ENCODE data around the gene C1R. TPM values are rescaled to one million over a fixed set of nuclear protein-coding genes. Genes with fewer than 3 reads are reported as not detected.

Gene C1R
- polyA plus RNA-seq, 1 of the 3 experiments (the other 2 are of a cell fraction): 20.1 TPM

- DNase-seq: no peak
- H3F3A ChIP-seq (replicated peaks; ENCODE audit: insufficient read depth): no peaks in the 10 kb centered on the region
- no peak overlapping the region for H2AFZ ChIP-seq (ENCODE audit: low read depth)
- H3K79me2 ChIP-seq (ENCODE audit: insufficient read depth): no peaks in the 10 kb centered on the region
- H3K4me2 ChIP-seq: no peak overlapping the region
- no peak overlapping the region for H3K9ac ChIP-seq
- H3K9me3 ChIP-seq: no peaks in the 10 kb centered on the region
- H3K27ac ChIP-seq (ENCODE audit: low read depth in 2 of 2, low read length in 1 of 2): no peak overlapping the region
- no peaks in the 10 kb centered on the region for H3K9me2 ChIP-seq
- H4K20me1 ChIP-seq (ENCODE audit: insufficient read depth): no peaks in the 10 kb centered on the region
- H3K4me1 ChIP-seq (ENCODE audit: control insufficient read depth in 1 of 2, insufficient read depth in 2 of 2, low read depth in 1 of 2, low read length in 1 of 2): no peaks in the 10 kb centered on the region; a peak in 1 of 4 replicates
- H3K36me3 ChIP-seq (replicated peaks in 1 of 2; ENCODE audit: control insufficient read depth in 1 of 2, insufficient read depth in 2 of 2, low read length in 1 of 2): no peaks in the 10 kb centered on the region
- peaks cover 10% of the 10 kb centered on the region; the same call in 1 of the 2 replicates for H3K27me3 ChIP-seq (ENCODE audit: insufficient read depth)
- POLR2A ChIA-PET: no interaction called here
- no peak for TF ChIP-seq RXRA (IDR thresholded peaks at IDR 0.05; ENCODE audit: borderline replicate concordance, low read depth)
- TF ChIP-seq EP300 (IDR thresholded peaks at IDR 0.05; ENCODE audit: borderline replicate concordance in 1 of 2, low read depth in 1 of 2, low read length in 1 of 2): no peak
- TF ChIP-seq SIN3A (IDR thresholded peaks at IDR 0.05; ENCODE audit: borderline replicate concordance, low read depth, low read length): no peak
- no peak for TF ChIP-seq POLR2AphosphoS5 (IDR thresholded peaks at IDR 0.05; ENCODE audit: low read depth, low read length)
- no peak for TF ChIP-seq IRF3 (IDR thresholded peaks at IDR 0.05; ENCODE audit: low read depth, low read length)
- TF ChIP-seq RFX5 (IDR thresholded peaks at IDR 0.05; ENCODE audit: low read length): no peak
- no peak for TF ChIP-seq FOSL2 (IDR thresholded peaks at IDR 0.05; ENCODE audit: borderline replicate concordance, low read depth)
- no peak overlapping the region for H3K4me3 ChIP-seq (ENCODE audit: low read depth in 2 of 2, low read length in 1 of 2)
- CTCF ChIA-PET: interaction anchor here (1.0 kb wide), 1 partner anchor 69 kb away, joined by 3 read pairs; no protein-coding TSS in a partner anchor
- 39% methylated on average over 1 of the region's 3 CpGs for WGBS (ENCODE audit: low lambda C conversion rate)
These were observed 26.6 kb upstream of the C1R start for GRCh38 chr12:7118881-7119280.

GRCh38 chr12:7117670-7118069 lies 25.4 kb upstream of the C1R start:
- H3K27me3 ChIP-seq (ENCODE audit: insufficient read depth): peaks cover 10% of the 10 kb centered on the region; the same call in 1 of the 2 replicates
- no peaks in the 10 kb centered on the region for H3K36me3 ChIP-seq (replicated peaks in 1 of 2; ENCODE audit: control insufficient read depth in 1 of 2, insufficient read depth in 2 of 2, low read length in 1 of 2)
- WGBS (ENCODE audit: low lambda C conversion rate): 63% methylated on average over 3 of the region's 3 CpGs
- ChIA-PET CTCF (interaction anchor here (1.2 kb wide), 1 partner anchor 9 kb away, joined by 3 read pairs; the partner anchor contains the start of gene C1RL), POLR2A (no interaction called here)
- no peaks in the 10 kb centered on the region for H3K9me3 ChIP-seq
- H3K79me2 ChIP-seq (ENCODE audit: insufficient read depth): no peaks in the 10 kb centered on the region
- H4K20me1 ChIP-seq (ENCODE audit: insufficient read depth): no peaks in the 10 kb centered on the region
- H3K9me2 ChIP-seq: no peaks in the 10 kb centered on the region
- no peaks in the 10 kb centered on the region for H3F3A ChIP-seq (replicated peaks; ENCODE audit: insufficient read depth)
- H2AFZ ChIP-seq (ENCODE audit: low read depth): no peak overlapping the region
- H3K4me2 ChIP-seq: no peak overlapping the region
- peaks cover 0 to 8% of the 10 kb centered on the region in 2 experiments; a peak in 2 of 4 replicates for H3K4me1 ChIP-seq (ENCODE audit: control insufficient read depth in 1 of 2, insufficient read depth in 2 of 2, low read depth in 1 of 2, low read length in 1 of 2)
- DNase-seq: no peak
- no peak for TF ChIP-seq FOXM1 (IDR thresholded peaks at IDR 0.05; ENCODE audit: low read depth)
- no peak for TF ChIP-seq REST (IDR thresholded peaks at IDR 0.05; ENCODE audit: low read depth, low read length)
- no peak for TF ChIP-seq TCF12 (IDR thresholded peaks at IDR 0.05)
- no peak overlapping the region for H3K27ac ChIP-seq (ENCODE audit: low read depth in 2 of 2, low read length in 1 of 2)
- H3K9ac ChIP-seq: no peak overlapping the region
- H3K4me3 ChIP-seq (ENCODE audit: low read depth in 2 of 2, low read length in 1 of 2): no peak overlapping the region

Measured in SK-N-SH (cell line).